Neutrophil (primary cell): ENCODE data around the gene PAXX.

Experiments
- H3K27ac ChIP-seq: fragments of 200-600 bp; sonication (generic); 2 replicates; pipeline ENCODE4 v1.5.1; 2016; ENCODE audit warnings: mild to moderate bottlenecking, moderate library complexity
- H3K27me3 ChIP-seq: fragments of 200-600 bp; sonication (generic); 2 replicates; pipeline ENCODE4 v1.6.0; 2016; ENCODE audit warnings: mild to moderate bottlenecking
- H3K36me3 ChIP-seq: fragments of 200-600 bp; sonication (generic); 2 replicates; pipeline ENCODE4 v1.5.1; 2017
- H3K4me1 ChIP-seq, 2 experiments: fragments of 200-600 bp in 1 of 2; sonication (generic) in 1 of 2; 1 replicate in 1 of 2; 2 replicates in 1 of 2; pipeline versions ENCODE4 v1.5.1 to v1.6.1; 2013 to 2016; ENCODE audit warnings: low read depth in 1 of 2, low read length in 1 of 2, mild to moderate bottlenecking in 1 of 2, moderate library complexity in 1 of 2; ENCODE audit not compliant: control insufficient read depth in 1 of 2, insufficient read depth in 1 of 2
- H3K4me3 ChIP-seq, 2 experiments: fragments of 200-600 bp in 1 of 2; sonication (generic) in 1 of 2; 1 replicate in 1 of 2; 2 replicates in 1 of 2; pipeline ENCODE4 v1.5.1; 2013 to 2016; ENCODE audit warnings: low read depth in 1 of 2, low read length in 1 of 2, mild to moderate bottlenecking in 1 of 2, moderate library complexity in 1 of 2
- H3K9me3 ChIP-seq: fragments of 200-600 bp; sonication (generic); 2 replicates; pipeline ENCODE4 v1.5.1; 2016
- TF ChIP-seq, protein P1 (sequence below): fragments of 200-600 bp; sonication (generic); IDR thresholded peaks from 2 replicates; pipeline ENCODE4 v1.5.1; 2016; ENCODE audit warnings: antibody characterized with exemption

The PAXX gene

DNA sequence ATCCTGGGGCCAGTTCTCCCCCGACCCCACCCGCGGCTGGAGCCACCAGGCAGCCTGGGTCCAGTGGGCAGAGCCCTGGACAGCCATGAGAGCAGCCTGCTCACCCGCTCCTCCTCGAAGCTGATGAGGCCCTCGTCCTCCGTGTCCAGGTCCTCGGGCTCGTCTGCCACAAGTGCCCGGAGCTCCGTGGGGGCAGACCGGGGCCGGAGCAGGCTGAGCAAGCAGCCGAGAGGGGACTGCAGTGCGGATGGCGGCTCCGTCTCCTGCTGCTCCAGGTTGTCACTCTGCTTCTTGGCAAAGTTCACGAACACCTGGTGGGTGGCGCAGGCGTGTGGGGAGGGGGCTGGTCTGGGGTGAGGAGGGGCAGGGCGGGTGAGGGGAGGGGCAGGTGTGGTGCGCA is 16.1 kb downstream of the PAXX start:
- TF ChIP-seq, protein P1, sequence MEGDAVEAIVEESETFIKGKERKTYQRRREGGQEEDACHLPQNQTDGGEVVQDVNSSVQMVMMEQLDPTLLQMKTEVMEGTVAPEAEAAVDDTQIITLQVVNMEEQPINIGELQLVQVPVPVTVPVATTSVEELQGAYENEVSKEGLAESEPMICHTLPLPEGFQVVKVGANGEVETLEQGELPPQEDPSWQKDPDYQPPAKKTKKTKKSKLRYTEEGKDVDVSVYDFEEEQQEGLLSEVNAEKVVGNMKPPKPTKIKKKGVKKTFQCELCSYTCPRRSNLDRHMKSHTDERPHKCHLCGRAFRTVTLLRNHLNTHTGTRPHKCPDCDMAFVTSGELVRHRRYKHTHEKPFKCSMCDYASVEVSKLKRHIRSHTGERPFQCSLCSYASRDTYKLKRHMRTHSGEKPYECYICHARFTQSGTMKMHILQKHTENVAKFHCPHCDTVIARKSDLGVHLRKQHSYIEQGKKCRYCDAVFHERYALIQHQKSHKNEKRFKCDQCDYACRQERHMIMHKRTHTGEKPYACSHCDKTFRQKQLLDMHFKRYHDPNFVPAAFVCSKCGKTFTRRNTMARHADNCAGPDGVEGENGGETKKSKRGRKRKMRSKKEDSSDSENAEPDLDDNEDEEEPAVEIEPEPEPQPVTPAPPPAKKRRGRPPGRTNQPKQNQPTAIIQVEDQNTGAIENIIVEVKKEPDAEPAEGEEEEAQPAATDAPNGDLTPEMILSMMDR = no peak
- peaks cover 68% of the 10 kb centered on the region for H3K36me3 ChIP-seq

DNA sequence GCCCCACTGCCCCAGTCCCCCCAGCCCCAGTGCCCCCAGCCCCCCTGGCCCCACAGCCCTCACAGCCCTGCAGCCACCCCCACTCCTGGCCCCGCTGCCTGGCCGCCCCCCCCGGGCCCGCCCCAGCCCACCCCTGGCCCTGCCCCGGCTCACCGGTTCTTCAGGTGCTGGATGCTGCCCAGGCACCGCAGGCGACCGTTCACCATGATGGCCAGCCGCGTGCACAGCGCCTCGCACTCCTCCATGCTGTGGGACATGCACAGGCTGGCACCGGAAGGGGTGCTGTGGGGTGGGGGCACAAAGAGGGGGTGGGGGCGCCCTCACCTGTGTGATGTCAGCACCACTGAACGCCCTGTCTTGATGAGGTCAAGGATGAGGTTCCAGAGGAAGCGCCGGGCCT is 17.0 kb downstream of the PAXX start:
- no peak overlapping the region for H3K27ac ChIP-seq
- no peaks in the 10 kb centered on the region for H3K9me3 ChIP-seq
- H3K4me1 ChIP-seq = no peaks in the 10 kb centered on the region
- H3K4me3 ChIP-seq = no peak overlapping the region
- TF ChIP-seq, protein P1 = no peak
- H3K36me3 ChIP-seq = peaks cover 77% of the 10 kb centered on the region
- H3K27me3 ChIP-seq = no peaks in the 10 kb centered on the region

More for the DNA sequence above, 16.1 kb downstream of the PAXX start:
- no peaks in the 10 kb centered on the region for H3K4me1 ChIP-seq
- no peak overlapping the region for H3K27ac ChIP-seq
- no peak overlapping the region for H3K4me3 ChIP-seq
- no peaks in the 10 kb centered on the region for H3K9me3 ChIP-seq
- H3K27me3 ChIP-seq = no peaks in the 10 kb centered on the region

DNA sequence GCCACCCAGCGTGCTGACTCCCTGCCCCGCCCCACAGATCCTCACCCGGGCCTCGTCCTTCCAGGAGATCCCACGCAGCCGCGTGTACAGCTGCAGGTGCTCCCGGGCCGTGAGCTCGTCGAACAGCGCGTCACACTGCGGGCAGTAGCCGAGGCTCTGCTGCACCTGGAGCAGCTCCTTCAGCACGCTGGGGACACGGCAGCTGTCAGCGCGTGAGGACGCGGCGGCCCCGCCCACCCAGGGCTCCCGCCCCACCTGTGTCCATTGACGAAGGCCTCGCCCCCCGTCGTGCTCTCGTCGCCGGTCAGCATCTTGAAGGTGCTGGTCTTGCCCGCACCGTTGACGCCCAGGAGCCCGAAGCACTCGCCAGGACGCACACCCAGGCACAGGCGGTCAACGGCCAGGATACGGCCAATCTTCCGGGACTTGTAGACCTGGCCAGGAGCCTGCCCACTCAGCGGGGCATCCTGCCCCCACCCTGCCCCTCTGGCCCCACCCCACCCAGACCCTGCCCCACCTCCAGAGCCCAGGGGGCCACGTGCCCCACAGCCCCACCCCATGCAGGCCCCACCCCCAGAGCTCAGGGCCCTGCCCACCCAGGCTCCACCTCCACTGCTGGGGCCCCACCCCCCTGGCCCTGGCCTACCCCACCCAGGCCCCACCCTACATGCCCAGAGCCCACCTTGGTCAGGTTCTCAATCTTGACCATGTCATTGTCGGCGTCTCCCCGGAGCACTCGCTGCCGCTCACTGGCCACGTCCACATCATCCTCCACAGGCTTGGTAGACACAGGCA is 17.9 kb downstream of the PAXX start:
- no peaks in the 10 kb centered on the region for H3K27me3 ChIP-seq
- no peak overlapping the region for H3K27ac ChIP-seq
- H3K36me3 ChIP-seq = peaks cover 86% of the 10 kb centered on the region
- H3K9me3 ChIP-seq = no peaks in the 10 kb centered on the region
- TF ChIP-seq, protein P1 = no peak
- no peaks in the 10 kb centered on the region for H3K4me1 ChIP-seq
- no peak overlapping the region for H3K4me3 ChIP-seq

DNA sequence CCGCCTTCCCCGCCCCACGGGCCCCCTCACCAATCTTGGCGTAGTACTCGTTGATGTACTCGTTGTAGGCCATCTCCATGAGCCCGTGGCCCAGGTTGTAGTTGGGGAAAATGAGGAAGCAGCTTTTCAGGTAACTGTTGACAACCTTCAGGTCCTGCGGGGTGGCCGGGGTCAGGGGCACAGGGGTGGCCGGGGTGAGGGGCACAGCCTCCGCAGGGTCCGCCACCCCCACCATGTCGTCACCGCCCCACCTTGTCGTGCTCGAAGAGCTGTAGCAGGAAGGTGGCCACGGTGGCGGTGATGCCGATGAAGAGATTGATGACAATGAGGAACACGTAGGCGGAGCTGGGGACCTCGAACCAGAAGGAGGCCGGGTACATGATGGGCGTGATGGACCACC is 18.9 kb downstream of the PAXX start:
- no peak overlapping the region for H3K27ac ChIP-seq
- peaks cover 96% of the 10 kb centered on the region for H3K36me3 ChIP-seq
- H3K4me3 ChIP-seq = no peak overlapping the region

DNA sequence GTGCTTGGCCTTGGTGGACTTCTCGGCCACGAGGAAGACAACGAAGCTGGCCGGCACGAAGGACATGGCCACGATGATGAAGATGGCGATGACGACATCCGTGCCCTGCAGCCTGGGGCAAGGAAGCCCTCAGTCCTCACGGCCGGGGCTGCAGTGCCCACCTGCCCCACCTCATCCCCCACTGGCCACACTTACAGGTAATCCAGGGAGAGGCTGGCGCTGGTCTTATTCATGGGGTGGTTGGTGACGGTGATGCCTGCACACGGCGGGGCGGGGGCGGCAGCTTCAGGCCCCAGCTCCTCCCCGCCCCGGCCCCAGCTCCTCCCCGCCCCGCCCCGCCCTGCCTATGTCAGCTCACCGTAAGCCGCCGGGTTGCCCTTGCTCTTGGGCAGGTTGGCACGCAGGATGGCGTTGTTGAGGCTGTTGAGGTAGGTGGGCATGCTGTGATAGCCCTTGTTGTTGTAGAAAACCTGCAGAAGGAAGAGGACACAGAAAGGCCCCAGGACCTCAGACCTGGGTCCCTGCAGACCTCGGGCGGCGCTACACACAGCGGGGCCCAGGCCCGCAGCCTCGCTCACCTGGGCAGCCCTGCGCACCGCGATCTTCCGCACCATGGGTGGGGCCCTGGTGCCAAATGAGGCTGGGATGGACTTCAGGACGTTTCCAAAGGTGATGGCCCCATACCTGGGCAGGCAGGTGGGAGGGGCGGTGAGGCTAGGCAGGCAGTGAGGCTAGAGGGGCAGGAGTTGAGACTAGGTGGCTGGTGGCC is 19.9 kb downstream of the PAXX start:
- Histone ChIP-seq H3K4me3 (no peak overlapping the region), H3K36me3 (peaks cover 100% of the 10 kb centered on the region), H3K27me3 (no peaks in the 10 kb centered on the region), H3K4me1 (no peaks in the 10 kb centered on the region), H3K9me3 (no peaks in the 10 kb centered on the region), H3K27ac (no peak overlapping the region)
- TF ChIP-seq, protein P1 = no peak

More for the DNA sequence above, 18.9 kb downstream of the PAXX start:
- no peaks in the 10 kb centered on the region for H3K4me1 ChIP-seq
- no peaks in the 10 kb centered on the region for H3K9me3 ChIP-seq
- TF ChIP-seq, protein P1 = no peak
- H3K27me3 ChIP-seq = no peaks in the 10 kb centered on the region
